ENCODE data around the gene LILRA1.

DNA sequence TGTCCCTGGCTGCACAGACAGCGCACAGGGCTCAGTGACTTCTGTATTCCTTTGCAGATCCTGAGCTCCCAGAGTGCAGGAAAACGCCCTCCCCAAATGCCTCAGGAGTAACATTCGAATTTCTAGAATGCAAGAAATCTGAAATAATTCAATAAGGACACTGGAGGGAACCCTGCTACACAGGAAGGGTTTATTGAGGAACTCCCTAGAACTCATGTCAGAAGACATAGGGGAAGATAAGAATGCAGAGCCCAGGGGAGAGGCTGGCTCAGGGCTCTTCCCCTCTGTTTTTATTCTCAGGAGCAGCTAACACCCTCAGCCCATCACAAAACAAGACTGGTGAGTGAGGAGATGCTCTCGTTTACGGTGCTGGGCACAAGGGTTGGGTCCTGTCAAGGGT lies 6.8 kb downstream of the LILRA1 start:
- TF ChIP-seq, protein P1, sequence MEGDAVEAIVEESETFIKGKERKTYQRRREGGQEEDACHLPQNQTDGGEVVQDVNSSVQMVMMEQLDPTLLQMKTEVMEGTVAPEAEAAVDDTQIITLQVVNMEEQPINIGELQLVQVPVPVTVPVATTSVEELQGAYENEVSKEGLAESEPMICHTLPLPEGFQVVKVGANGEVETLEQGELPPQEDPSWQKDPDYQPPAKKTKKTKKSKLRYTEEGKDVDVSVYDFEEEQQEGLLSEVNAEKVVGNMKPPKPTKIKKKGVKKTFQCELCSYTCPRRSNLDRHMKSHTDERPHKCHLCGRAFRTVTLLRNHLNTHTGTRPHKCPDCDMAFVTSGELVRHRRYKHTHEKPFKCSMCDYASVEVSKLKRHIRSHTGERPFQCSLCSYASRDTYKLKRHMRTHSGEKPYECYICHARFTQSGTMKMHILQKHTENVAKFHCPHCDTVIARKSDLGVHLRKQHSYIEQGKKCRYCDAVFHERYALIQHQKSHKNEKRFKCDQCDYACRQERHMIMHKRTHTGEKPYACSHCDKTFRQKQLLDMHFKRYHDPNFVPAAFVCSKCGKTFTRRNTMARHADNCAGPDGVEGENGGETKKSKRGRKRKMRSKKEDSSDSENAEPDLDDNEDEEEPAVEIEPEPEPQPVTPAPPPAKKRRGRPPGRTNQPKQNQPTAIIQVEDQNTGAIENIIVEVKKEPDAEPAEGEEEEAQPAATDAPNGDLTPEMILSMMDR (conservative IDR thresholded peaks at IDR 0.05; ENCODE audit: low read depth, low read length): no peak
- no peak for TF ChIP-seq EZH2 (IDR thresholded peaks at IDR 0.05; ENCODE audit: borderline replicate concordance, low read depth, low read length, poor library complexity, severe bottlenecking)
